PC-3 (cell line): ENCODE measurements around the gene NFKB1.

Source experiments
- CTCF ChIP-seq: fragments of 300-600 bp; sonication (generic); conservative IDR thresholded peaks from 2 replicates; pipeline ENCODE4 v1.5.1; 2017; ENCODE audit warnings: antibody characterized with exemption, low read depth, mild to moderate bottlenecking, low read length
- EZH2 ChIP-seq: fragments of 300-600 bp; sonication (generic); IDR thresholded peaks from one replicate; pipeline ENCODE4 v1.6.1; 2017; ENCODE audit warnings: antibody characterized with exemption, mild to moderate bottlenecking, low read length; ENCODE audit not compliant: unreplicated experiment

- no peak for TF ChIP-seq CTCF
- no peak for TF ChIP-seq EZH2
Measured at GRCh38 chr4:102627831-102628523, 126.8 kb downstream of the NFKB1 start.
